ENCODE data around the gene FASTKD3. TPM values are rescaled to one million over a fixed set of nuclear protein-coding genes. Genes with fewer than 3 reads are reported as not detected.

FASTKD3 gene
- total and polyA plus RNA-seq, 2 experiments from 2014 or later, result 10.4 to 10.9 TPM

DNA sequence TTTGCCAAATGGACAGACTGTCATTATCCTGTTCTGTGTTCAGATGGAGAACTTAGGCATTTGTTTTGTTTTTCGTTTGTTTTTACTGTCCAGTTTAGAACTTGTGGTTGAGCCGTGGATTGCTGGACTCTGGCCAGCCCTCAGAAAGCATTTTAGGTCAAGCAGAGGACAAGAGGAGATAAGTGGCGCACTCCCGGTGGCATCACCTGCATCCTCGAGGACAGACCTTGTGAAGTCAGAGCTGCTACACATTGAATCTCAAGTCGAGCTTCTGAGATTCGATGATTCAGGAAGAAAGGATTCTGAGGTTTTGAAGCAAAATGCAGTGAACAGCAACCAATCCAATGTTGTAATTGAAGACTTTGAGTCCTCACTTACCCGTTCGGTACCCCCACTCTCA is 9.0 kb upstream of the FASTKD3 start:
- H3K9me3 ChIP-seq (ENCODE audit: low read depth), result no peaks in the 10 kb centered on the region
- H3K4me3 ChIP-seq, result no peak overlapping the region
- TF ChIP-seq, protein P1, sequence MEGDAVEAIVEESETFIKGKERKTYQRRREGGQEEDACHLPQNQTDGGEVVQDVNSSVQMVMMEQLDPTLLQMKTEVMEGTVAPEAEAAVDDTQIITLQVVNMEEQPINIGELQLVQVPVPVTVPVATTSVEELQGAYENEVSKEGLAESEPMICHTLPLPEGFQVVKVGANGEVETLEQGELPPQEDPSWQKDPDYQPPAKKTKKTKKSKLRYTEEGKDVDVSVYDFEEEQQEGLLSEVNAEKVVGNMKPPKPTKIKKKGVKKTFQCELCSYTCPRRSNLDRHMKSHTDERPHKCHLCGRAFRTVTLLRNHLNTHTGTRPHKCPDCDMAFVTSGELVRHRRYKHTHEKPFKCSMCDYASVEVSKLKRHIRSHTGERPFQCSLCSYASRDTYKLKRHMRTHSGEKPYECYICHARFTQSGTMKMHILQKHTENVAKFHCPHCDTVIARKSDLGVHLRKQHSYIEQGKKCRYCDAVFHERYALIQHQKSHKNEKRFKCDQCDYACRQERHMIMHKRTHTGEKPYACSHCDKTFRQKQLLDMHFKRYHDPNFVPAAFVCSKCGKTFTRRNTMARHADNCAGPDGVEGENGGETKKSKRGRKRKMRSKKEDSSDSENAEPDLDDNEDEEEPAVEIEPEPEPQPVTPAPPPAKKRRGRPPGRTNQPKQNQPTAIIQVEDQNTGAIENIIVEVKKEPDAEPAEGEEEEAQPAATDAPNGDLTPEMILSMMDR (IDR thresholded peaks at IDR 0.05; ENCODE audit: low read depth, low read length), result no peak
- H3K36me3 ChIP-seq, result peaks cover 32% of the 10 kb centered on the region
- peak in 1 of 2 donors; percentile 42 for DNase-seq (ENCODE audit: low read depth in 1 of 2, low spot score in 1 of 2)
- H3K27me3 ChIP-seq, result no peaks in the 10 kb centered on the region
- H3K4me1 ChIP-seq (ENCODE audit: low read depth), result no peaks in the 10 kb centered on the region
- no peak overlapping the region for H3K27ac ChIP-seq

- TF ChIP-seq, protein P1 (IDR thresholded peaks at IDR 0.05; ENCODE audit: low read depth, low read length), result no peak
- peak in 1 of 2 donors; percentile 32 for DNase-seq (ENCODE audit: low read depth in 1 of 2, low spot score in 1 of 2)
- H3K27ac ChIP-seq, result no peak overlapping the region
Measured at GRCh38 chr5:7876867-7877266, 8.0 kb upstream of the FASTKD3 start.

DNA sequence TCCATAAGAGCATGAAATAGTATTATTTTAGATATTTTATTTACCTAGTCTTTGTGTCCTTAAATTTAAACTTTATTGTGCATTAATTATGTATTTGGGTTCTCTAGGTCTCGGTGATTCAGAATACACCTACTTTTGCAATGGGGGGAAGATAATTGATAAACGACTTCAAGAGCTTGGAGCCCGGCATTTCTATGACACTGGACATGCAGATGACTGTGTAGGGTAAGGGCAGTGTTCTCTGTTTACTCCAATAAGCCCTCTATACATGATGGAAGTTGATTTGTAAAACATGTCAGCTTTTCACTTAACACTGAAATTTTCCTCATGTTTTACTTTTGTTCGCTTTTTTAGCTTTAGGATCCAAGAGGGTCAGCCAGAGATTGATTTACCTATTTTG is 6.3 kb upstream of the FASTKD3 start:
- Histone ChIP-seq H3K4me1 (ENCODE audit: low read depth) (peaks cover 2% of the 10 kb centered on the region), H3K4me3 (no peak overlapping the region), H3K27ac (no peak overlapping the region), H3K27me3 (no peaks in the 10 kb centered on the region), H3K9me3 (ENCODE audit: low read depth) (no peaks in the 10 kb centered on the region), H3K36me3 (peaks cover 30% of the 10 kb centered on the region)
- DNase-seq (ENCODE audit: low read depth in 1 of 2, low spot score in 1 of 2), result no peak
- TF ChIP-seq, protein P1 (IDR thresholded peaks at IDR 0.05; ENCODE audit: low read depth, low read length), result no peak

More at GRCh38 chr5:7876867-7877266, 8.0 kb upstream of the FASTKD3 start:
- H3K4me3 ChIP-seq, result no peak overlapping the region
- H3K27me3 ChIP-seq, result no peaks in the 10 kb centered on the region
- H3K36me3 ChIP-seq, result peaks cover 30% of the 10 kb centered on the region
- no peaks in the 10 kb centered on the region for H3K4me1 ChIP-seq (ENCODE audit: low read depth)
- no peaks in the 10 kb centered on the region for H3K9me3 ChIP-seq (ENCODE audit: low read depth)

GRCh38 chr5:7874639-7875038 is 5.8 kb upstream of the FASTKD3 start:
- H3K4me3 ChIP-seq, result no peak overlapping the region
- DNase-seq (ENCODE audit: low read depth in 1 of 2, low spot score in 1 of 2), result no peak
- H3K36me3 ChIP-seq, result peaks cover 30% of the 10 kb centered on the region
- peaks cover 7% of the 10 kb centered on the region for H3K4me1 ChIP-seq (ENCODE audit: low read depth)
- TF ChIP-seq, protein P1 (IDR thresholded peaks at IDR 0.05; ENCODE audit: low read depth, low read length), result no peak
- no peak overlapping the region for H3K27ac ChIP-seq
- no peaks in the 10 kb centered on the region for H3K27me3 ChIP-seq
- H3K9me3 ChIP-seq (ENCODE audit: low read depth), result no peaks in the 10 kb centered on the region

- no peaks in the 10 kb centered on the region for H3K27me3 ChIP-seq
- peaks cover 29% of the 10 kb centered on the region for H3K36me3 ChIP-seq
- no peak overlapping the region for H3K4me3 ChIP-seq
- no peaks in the 10 kb centered on the region for H3K9me3 ChIP-seq (ENCODE audit: low read depth)
- H3K27ac ChIP-seq, result no peak overlapping the region
- TF ChIP-seq, protein P1 (IDR thresholded peaks at IDR 0.05; ENCODE audit: low read depth, low read length), result no peak
- DNase-seq (ENCODE audit: low read depth in 1 of 2, low spot score in 1 of 2), result no peak
- peaks cover 8% of the 10 kb centered on the region for H3K4me1 ChIP-seq (ENCODE audit: low read depth)
Measured at GRCh38 chr5:7873216-7873615, 4.4 kb upstream of the FASTKD3 start.

All from cardiac muscle cell (in vitro differentiated cells and primary cell).